Caco-2 (cell line): ENCODE data around the gene CEP112. TPM values are rescaled to one million over a fixed set of nuclear protein-coding genes. Genes with fewer than 3 reads are reported as not detected.

Experiments
- BruUV-seq: library from RNA; stranded (reverse); fragments of 400-500 nt; replicated peaks from 2 replicates; lab custom pipeline; 2021; lab: Mats Ljungman, UMichigan
- CTCF ChIA-PET: fragments of 300-600 bp; sonication (Branson Sonifier 250); formaldehyde crosslinking; loops from one replicate; lab custom pipeline; 2022; ENCODE audit warnings: antibody characterized with exemption; lab: Charles Lee
- POLR2A ChIA-PET: fragments of 300-600 bp; sonication (Branson Sonifier 250); formaldehyde crosslinking; loops from one replicate; lab custom pipeline; 2022; ENCODE audit warnings: antibody characterized with exemption; lab: Charles Lee
- DNase-seq, 2 experiments: peaks; one replicate each; pipeline versions ENCODE4 v3.0.0 to v3.0.0-alpha.2; 2020 to 2022
- H3K27me3 ChIP-seq: replicated peaks from 2 replicates; pipeline ENCODE4 v1.6.0; 2011; ENCODE audit warnings: low read length; ENCODE audit not compliant: control insufficient read depth, insufficient read depth
- H3K36me3 ChIP-seq: 2 replicates; pipeline ENCODE4 v1.5.1; 2011; ENCODE audit warnings: low read length; ENCODE audit not compliant: control insufficient read depth, insufficient read depth
- H3K4me1 ChIP-seq: fragments of 250-450 bp; sonication (Bioruptor Pico); 2 replicates; pipeline ENCODE4 v1.5.1; 2020; ENCODE audit warnings: mild to moderate bottlenecking
- H3K4me3 ChIP-seq: 2 replicates; pipeline ENCODE4 v1.5.1; 2011; ENCODE audit warnings: low read depth, mild to moderate bottlenecking, control low read depth, low read length
- H3K9me3 ChIP-seq: fragments of 250-450 bp; sonication (Bioruptor Pico); 2 replicates; pipeline ENCODE4 v1.5.1; 2020; ENCODE audit warnings: mild to moderate bottlenecking, moderate library complexity
- H3K27ac Mint-ChIP-seq: one replicate; pipeline ENCODE4 v1.8.0; 2022; ENCODE audit warnings: mixed read lengths; ENCODE audit not compliant: unreplicated experiment
- H3K27me3 Mint-ChIP-seq: one replicate; pipeline ENCODE4 v1.8.0; 2022; ENCODE audit warnings: mixed read lengths; ENCODE audit not compliant: insufficient read depth, unreplicated experiment
- H3K36me3 Mint-ChIP-seq: one replicate; pipeline ENCODE4 v1.8.0; 2022; ENCODE audit warnings: mild to moderate bottlenecking, mixed read lengths; ENCODE audit not compliant: insufficient read depth, unreplicated experiment
- H3K4me1 Mint-ChIP-seq: one replicate; pipeline ENCODE4 v1.8.0; 2022; ENCODE audit warnings: low read depth, mixed read lengths; ENCODE audit not compliant: unreplicated experiment
- H3K4me3 Mint-ChIP-seq: one replicate; pipeline ENCODE4 v1.8.0; 2022; ENCODE audit warnings: mild to moderate bottlenecking, moderate library complexity, mixed read lengths; ENCODE audit not compliant: unreplicated experiment
- H3K9me3 Mint-ChIP-seq: one replicate; pipeline ENCODE4 v1.8.0; 2022; ENCODE audit warnings: mixed read lengths; ENCODE audit not compliant: unreplicated experiment
- intact Hi-C: fragments of 100-400 bp; cut with micrococcal nuclease; formaldehyde crosslinking; loops from one replicate; pipeline ENCODE4 v1.10.0; 2022; ENCODE audit not compliant: unreplicated experiment
- total RNA-seq: library from RNA; stranded (reverse); gene quantifications from 2 replicates; pipeline ENCODE4 v1.2.3, GENCODE V29; 2022
- TF ChIP-seq, protein P1 (sequence below), 2 experiments: fragments of 200-600 bp in 1 of 2; IDR thresholded peaks; 1 replicate in 1 of 2; 2 replicates in 1 of 2; pipeline versions ENCODE4 v1.5.1 to v1.8.0; 2011 to 2022; ENCODE audit warnings: antibody characterized with exemption in 1 of 2, control low read depth in 1 of 2, inconsistent platforms in 1 of 2, low read depth in 1 of 2, low read length in 1 of 2, mild to moderate bottlenecking in 1 of 2, moderate library complexity in 1 of 2; ENCODE audit not compliant: insufficient read depth in 1 of 2, severe bottlenecking in 1 of 2, unreplicated experiment in 1 of 2

The CEP112 gene
- total RNA-seq, 1 experiment from 2014 or later = 4.7 TPM

GRCh38 chr17:65963179-65963578 is 228.8 kb downstream of the CEP112 start:
- DNase-seq = no peak
- H3K27me3 ChIP-seq = no peaks in the 10 kb centered on the region
- H3K4me1 ChIP-seq = no peaks in the 10 kb centered on the region
- H3K4me3 ChIP-seq = no peak overlapping the region
- TF ChIP-seq, protein P1, sequence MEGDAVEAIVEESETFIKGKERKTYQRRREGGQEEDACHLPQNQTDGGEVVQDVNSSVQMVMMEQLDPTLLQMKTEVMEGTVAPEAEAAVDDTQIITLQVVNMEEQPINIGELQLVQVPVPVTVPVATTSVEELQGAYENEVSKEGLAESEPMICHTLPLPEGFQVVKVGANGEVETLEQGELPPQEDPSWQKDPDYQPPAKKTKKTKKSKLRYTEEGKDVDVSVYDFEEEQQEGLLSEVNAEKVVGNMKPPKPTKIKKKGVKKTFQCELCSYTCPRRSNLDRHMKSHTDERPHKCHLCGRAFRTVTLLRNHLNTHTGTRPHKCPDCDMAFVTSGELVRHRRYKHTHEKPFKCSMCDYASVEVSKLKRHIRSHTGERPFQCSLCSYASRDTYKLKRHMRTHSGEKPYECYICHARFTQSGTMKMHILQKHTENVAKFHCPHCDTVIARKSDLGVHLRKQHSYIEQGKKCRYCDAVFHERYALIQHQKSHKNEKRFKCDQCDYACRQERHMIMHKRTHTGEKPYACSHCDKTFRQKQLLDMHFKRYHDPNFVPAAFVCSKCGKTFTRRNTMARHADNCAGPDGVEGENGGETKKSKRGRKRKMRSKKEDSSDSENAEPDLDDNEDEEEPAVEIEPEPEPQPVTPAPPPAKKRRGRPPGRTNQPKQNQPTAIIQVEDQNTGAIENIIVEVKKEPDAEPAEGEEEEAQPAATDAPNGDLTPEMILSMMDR (IDR thresholded peaks at IDR 0.05; ENCODE audit: insufficient read depth in 1 of 2, low read depth in 1 of 2, low read length in 1 of 2, severe bottlenecking in 1 of 2, unreplicated experiment in 1 of 2) = no peak
- H3K27ac Mint-ChIP-seq = no peak overlapping the region
- BruUV-seq = no TSS peak
- H3K36me3 ChIP-seq = no peaks in the 10 kb centered on the region
- H3K4me3 Mint-ChIP-seq = no peak overlapping the region
- H3K9me3 Mint-ChIP-seq = peaks cover 11% of the 10 kb centered on the region
- intact Hi-C loops = no loop called here
- H3K4me1 Mint-ChIP-seq = no peaks in the 10 kb centered on the region
- ChIA-PET CTCF (no interaction called here), POLR2A (no interaction called here)
- H3K9me3 ChIP-seq = peaks cover 2% of the 10 kb centered on the region; the same call in 1 of the 2 replicates
- H3K36me3 Mint-ChIP-seq = no peaks in the 10 kb centered on the region
- H3K27me3 Mint-ChIP-seq = no peaks in the 10 kb centered on the region

- Histone ChIP-seq H3K36me3 (no peaks in the 10 kb centered on the region), H3K4me3 (no peak overlapping the region), H3K27me3 (no peaks in the 10 kb centered on the region), H3K9me3 (peaks cover 5% of the 10 kb centered on the region), H3K4me1 (no peaks in the 10 kb centered on the region)
- Mint-ChIP-seq H3K4me3 (no peak overlapping the region), H3K36me3 (no peaks in the 10 kb centered on the region), H3K4me1 (no peaks in the 10 kb centered on the region), H3K9me3 (peaks cover 11% of the 10 kb centered on the region), H3K27ac (no peak overlapping the region), H3K27me3 (no peaks in the 10 kb centered on the region)
- CTCF ChIA-PET = no interaction called here
- POLR2A ChIA-PET = no interaction called here
- TF ChIP-seq, protein P1 (IDR thresholded peaks at IDR 0.05; ENCODE audit: insufficient read depth in 1 of 2, low read depth in 1 of 2, low read length in 1 of 2, severe bottlenecking in 1 of 2, unreplicated experiment in 1 of 2) = no peak
- intact Hi-C loops = no loop called here
- BruUV-seq = no TSS peak
- DNase-seq = no peak
These were observed 232.3 kb downstream of the CEP112 start for GRCh38 chr17:65959630-65960029.

- no peak for DNase-seq
- intact Hi-C loops = no loop called here
- CTCF ChIA-PET = no interaction called here
- TF ChIP-seq, protein P1 (IDR thresholded peaks at IDR 0.05; ENCODE audit: insufficient read depth in 1 of 2, low read depth in 1 of 2, low read length in 1 of 2, severe bottlenecking in 1 of 2, unreplicated experiment in 1 of 2) = no peak
- Mint-ChIP-seq H3K27ac (no peak overlapping the region), H3K4me3 (no peak overlapping the region), H3K4me1 (no peaks in the 10 kb centered on the region), H3K27me3 (peaks cover 2% of the 10 kb centered on the region), H3K9me3 (peaks cover 9% of the 10 kb centered on the region), H3K36me3 (no peaks in the 10 kb centered on the region)
- peaks cover 5% of the 10 kb centered on the region for H3K9me3 ChIP-seq
- no peak overlapping the region for H3K4me3 ChIP-seq
- no peaks in the 10 kb centered on the region for H3K27me3 ChIP-seq
- POLR2A ChIA-PET = no interaction called here
- no peaks in the 10 kb centered on the region for H3K36me3 ChIP-seq
- H3K4me1 ChIP-seq = no peaks in the 10 kb centered on the region
- no TSS peak for BruUV-seq
These were observed 235.1 kb downstream of the CEP112 start for GRCh38 chr17:65956814-65957213.
